Kidney epithelial cell (primary cell): ENCODE data around the gene SLC35E2B. TPM values are rescaled to one million over a fixed set of nuclear protein-coding genes. Genes with fewer than 3 reads are reported as not detected.
"Not testable (repeated sequence)": the region's sequence is repeated elsewhere in the genome, so short reads cannot be mapped to it uniquely, and the experiment has no call there.

Experiments used
- DNase-seq: peaks from one replicate; pipeline ENCODE4 v3.0.0-alpha.2; 2010; ENCODE audit warnings: low read depth
- H3K27me3 ChIP-seq: 2 replicates; pipeline ENCODE4 v1.6.0; 2011; ENCODE audit warnings: low read length; ENCODE audit not compliant: control insufficient read depth, insufficient read depth
- H3K36me3 ChIP-seq: 2 replicates; pipeline ENCODE4 v1.5.1; 2011; ENCODE audit warnings: low read length; ENCODE audit not compliant: control insufficient read depth, insufficient read depth
- H3K4me3 ChIP-seq: 2 replicates; pipeline ENCODE4 v1.5.1; 2011; ENCODE audit warnings: low read depth, mild to moderate bottlenecking, control low read depth, low read length
- total RNA-seq: library from RNA; depleted of rRNA; stranded (reverse); fragments of >200 nt; gene quantifications from 2 replicates; pipeline ENCODE4 v1.2.3, GENCODE V29; 2015
- TF ChIP-seq, protein P1 (sequence below): IDR thresholded peaks from 2 replicates; pipeline ENCODE4 v1.5.1; 2011; ENCODE audit warnings: mild to moderate bottlenecking, moderate library complexity, low read length, control low read depth, inconsistent platforms; ENCODE audit not compliant: insufficient read depth, poor library complexity, severe bottlenecking

Gene SLC35E2B
- total RNA-seq, 1 donor from 2014 or later, result 28.0 TPM

- Histone ChIP-seq H3K27me3 (no peaks in the 10 kb centered on the region), H3K4me3 (no peak overlapping the region), H3K36me3 (no peaks in the 10 kb centered on the region)
- DNase-seq, result no peak
- TF ChIP-seq, protein P1, sequence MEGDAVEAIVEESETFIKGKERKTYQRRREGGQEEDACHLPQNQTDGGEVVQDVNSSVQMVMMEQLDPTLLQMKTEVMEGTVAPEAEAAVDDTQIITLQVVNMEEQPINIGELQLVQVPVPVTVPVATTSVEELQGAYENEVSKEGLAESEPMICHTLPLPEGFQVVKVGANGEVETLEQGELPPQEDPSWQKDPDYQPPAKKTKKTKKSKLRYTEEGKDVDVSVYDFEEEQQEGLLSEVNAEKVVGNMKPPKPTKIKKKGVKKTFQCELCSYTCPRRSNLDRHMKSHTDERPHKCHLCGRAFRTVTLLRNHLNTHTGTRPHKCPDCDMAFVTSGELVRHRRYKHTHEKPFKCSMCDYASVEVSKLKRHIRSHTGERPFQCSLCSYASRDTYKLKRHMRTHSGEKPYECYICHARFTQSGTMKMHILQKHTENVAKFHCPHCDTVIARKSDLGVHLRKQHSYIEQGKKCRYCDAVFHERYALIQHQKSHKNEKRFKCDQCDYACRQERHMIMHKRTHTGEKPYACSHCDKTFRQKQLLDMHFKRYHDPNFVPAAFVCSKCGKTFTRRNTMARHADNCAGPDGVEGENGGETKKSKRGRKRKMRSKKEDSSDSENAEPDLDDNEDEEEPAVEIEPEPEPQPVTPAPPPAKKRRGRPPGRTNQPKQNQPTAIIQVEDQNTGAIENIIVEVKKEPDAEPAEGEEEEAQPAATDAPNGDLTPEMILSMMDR, result peak; percentile 51
Measured at GRCh38 chr1:1678581-1679380, 13.8 kb downstream of the SLC35E2B start.

GRCh38 chr1:1677718-1678580, 14.6 kb downstream of the SLC35E2B start:
- TF ChIP-seq, protein P1, result no peak
- Histone ChIP-seq H3K4me3 (no peak overlapping the region), H3K27me3 (no peaks in the 10 kb centered on the region), H3K36me3 (no peaks in the 10 kb centered on the region)
- DNase-seq, result no peak

DNA sequence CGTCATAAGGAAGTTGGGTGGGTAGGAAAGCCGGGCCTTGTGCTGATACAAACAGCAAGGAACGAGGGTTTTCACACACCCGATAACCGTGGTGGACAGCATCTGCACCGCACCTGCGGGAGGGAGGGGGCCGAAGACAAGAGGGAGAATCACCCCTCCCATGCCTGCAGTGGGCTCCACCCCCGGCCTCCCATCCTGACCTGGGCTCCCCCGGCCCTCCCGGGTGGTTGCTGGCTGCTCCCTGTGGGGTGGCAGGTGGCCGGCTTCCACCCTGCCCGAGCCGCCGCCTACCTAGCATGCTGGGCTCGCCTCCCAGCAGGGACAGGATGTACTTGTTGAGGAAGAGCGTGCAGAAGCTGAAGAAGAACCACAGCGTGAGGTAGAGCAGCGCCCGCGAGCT, 16.5 kb downstream of the SLC35E2B start:
- H3K36me3 ChIP-seq, H3K27me3 ChIP-seq, DNase-seq, H3K4me3 ChIP-seq: not testable (repeated sequence)

DNA sequence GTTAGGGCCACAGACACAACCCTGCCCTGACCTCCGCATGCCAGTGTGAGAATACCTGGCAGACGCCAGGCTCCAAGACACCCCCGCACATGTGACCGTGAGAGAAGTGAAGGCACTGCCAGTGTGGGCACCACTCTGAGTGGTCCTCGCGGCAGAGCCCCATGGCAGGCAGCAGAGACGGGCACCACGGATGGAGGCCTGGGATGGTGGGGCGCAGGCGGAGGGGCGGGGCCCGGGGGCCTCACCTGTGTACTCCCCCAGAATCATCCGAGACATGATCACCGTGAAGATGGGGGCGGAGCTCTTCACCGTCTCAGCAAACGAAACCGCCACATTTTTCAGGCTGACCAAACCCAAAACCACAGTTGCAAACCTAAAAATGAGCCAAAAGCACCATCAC, 17.4 kb downstream of the SLC35E2B start:
- not testable (repeated sequence) for H3K4me3 ChIP-seq, DNase-seq, H3K36me3 ChIP-seq, H3K27me3 ChIP-seq

DNA sequence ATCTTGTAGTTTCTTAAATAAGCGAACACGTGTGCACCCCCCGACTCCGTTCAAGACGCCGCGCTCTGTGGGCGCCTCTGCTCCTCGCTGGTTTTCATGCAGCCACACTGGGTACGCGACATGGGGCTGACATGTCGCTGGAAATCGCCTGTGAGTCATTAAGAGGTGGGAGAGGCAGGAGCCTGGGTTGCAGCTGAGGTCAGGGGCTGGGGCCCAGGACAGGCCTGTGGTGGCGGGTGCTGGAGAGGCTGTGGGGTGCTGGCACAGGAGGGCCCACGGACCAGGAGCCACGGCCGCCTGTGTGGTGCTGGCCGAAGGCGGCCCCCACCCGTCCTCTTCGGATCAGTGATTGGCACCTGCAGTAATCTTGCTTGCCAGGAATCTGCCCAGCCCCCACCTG, 17.8 kb downstream of the SLC35E2B start:
- H3K4me3 ChIP-seq, H3K36me3 ChIP-seq, H3K27me3 ChIP-seq, DNase-seq: not testable (repeated sequence)

DNA sequence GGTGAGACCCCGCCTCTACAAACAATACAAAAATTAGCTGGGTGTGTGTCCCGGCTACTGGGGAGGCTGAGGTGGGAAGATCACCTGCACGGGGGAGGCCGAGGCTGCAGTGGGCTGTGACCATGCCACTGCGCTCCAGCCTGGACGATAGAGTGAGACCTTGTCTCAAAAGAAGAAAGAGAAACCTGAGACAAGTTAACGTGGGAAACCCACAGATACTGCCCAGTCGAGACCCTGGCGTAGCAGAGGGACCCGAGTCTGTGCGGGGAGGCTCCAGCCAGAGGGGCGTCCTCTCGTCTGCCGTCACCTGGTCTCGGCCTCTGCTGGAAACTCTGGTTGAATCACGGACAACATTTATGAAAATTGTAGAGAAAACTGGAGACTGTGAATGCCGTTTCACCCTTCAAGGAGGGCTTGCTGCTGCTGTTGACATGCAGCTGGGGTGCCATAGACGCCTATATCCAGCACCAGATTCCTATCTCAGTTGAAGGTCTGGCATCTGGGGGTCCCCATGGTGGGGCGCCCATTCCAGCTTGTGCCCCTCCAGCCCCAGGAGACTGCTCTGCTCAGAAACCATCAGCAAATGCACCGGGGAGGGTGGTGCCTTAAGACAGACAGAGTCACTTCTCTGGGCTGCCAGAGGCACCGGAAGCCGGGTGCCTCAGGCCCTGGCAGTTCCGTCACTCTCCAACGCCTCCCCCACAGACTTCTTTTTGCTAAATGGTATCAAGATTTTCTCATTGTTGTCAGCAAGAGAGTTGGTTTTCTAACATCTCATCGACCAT, 20.2 kb downstream of the SLC35E2B start:
- TF ChIP-seq, protein P1, result no peak
- no peak for DNase-seq
- H3K36me3 ChIP-seq, result no peaks in the 10 kb centered on the region

More for the DNA sequence above, 20.2 kb downstream of the SLC35E2B start:
- H3K27me3 ChIP-seq, result no peaks in the 10 kb centered on the region
- no peak overlapping the region for H3K4me3 ChIP-seq
